ENCODE data around the gene SERPINA3.

DNA sequence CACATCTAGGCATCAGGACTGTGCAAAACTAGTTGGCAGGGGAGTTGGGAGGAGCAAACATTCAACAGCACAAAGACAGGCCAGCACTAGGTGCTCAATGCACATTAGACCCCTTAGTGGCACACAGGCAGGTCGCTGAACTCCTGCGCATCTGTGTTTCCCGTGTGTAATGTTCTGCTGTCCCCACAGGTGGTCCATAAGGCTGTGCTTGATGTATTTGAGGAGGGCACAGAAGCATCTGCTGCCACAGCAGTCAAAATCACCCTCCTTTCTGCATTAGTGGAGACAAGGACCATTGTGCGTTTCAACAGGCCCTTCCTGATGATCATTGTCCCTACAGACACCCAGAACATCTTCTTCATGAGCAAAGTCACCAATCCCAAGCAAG lies 11.2 kb downstream of the SERPINA3 start:
- TF ChIP-seq, protein P1, sequence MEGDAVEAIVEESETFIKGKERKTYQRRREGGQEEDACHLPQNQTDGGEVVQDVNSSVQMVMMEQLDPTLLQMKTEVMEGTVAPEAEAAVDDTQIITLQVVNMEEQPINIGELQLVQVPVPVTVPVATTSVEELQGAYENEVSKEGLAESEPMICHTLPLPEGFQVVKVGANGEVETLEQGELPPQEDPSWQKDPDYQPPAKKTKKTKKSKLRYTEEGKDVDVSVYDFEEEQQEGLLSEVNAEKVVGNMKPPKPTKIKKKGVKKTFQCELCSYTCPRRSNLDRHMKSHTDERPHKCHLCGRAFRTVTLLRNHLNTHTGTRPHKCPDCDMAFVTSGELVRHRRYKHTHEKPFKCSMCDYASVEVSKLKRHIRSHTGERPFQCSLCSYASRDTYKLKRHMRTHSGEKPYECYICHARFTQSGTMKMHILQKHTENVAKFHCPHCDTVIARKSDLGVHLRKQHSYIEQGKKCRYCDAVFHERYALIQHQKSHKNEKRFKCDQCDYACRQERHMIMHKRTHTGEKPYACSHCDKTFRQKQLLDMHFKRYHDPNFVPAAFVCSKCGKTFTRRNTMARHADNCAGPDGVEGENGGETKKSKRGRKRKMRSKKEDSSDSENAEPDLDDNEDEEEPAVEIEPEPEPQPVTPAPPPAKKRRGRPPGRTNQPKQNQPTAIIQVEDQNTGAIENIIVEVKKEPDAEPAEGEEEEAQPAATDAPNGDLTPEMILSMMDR (conservative IDR thresholded peaks at IDR 0.05 in 1 of 2, IDR thresholded peaks at IDR 0.05 in 1 of 2; ENCODE audit: extremely low read depth in 1 of 2, insufficient read depth in 1 of 2, low read depth in 1 of 2, low read length in 2 of 2) = no peak
- no peak for TF ChIP-seq EZH2 (IDR thresholded peaks at IDR 0.05; ENCODE audit: borderline replicate concordance, low read length)
